Measurements from ENCODE around the gene OR2T27. TPM values are rescaled to one million over a fixed set of nuclear protein-coding genes. Genes with fewer than 3 reads are reported as not detected.

The OR2T27 gene
- total RNA-seq, 4 donors from 2014 or later = not detected

DNA sequence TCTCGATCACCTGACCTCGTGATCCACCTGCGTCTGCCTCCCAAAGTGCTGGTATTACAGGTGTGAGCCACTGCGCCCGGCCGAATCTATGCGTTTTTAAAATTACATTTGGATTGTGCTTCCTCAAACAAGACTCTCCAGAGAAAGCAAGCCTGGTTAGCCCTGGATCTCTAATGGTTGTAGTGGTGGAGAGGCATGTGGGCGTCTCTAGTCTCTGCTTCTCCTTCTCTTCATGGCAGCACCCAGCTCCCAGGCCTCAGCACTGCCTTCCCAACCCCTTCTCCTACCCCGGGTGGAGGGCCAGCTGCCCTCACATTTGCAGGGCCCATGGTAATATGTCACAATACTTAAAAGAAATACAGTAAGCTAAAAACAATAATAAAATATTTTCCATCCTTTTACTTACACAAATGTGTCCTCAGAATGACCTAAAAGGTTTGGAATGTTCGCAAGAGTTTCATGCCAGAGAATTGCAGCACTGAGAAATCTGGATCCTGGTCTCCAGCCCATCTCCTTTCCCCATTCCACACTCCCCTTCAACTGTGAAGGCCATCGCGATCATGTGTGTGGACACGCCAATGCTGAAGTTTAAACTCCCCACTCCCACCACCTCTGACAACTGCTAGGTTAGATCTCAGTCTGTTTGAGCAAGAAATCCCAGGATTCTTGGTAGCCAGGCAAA, 40.3 kb upstream of the OR2T27 start:
- H3K4me1 ChIP-seq = peaks cover 0 to 7% (median 2%) of the 10 kb centered on the region in 4 donors
- DNase-seq = no peak
- H3K27ac ChIP-seq = no peak overlapping the region
- no peak for TF ChIP-seq POLR2AphosphoS5 (IDR thresholded peaks at IDR 0.05)
- TF ChIP-seq, protein P1, sequence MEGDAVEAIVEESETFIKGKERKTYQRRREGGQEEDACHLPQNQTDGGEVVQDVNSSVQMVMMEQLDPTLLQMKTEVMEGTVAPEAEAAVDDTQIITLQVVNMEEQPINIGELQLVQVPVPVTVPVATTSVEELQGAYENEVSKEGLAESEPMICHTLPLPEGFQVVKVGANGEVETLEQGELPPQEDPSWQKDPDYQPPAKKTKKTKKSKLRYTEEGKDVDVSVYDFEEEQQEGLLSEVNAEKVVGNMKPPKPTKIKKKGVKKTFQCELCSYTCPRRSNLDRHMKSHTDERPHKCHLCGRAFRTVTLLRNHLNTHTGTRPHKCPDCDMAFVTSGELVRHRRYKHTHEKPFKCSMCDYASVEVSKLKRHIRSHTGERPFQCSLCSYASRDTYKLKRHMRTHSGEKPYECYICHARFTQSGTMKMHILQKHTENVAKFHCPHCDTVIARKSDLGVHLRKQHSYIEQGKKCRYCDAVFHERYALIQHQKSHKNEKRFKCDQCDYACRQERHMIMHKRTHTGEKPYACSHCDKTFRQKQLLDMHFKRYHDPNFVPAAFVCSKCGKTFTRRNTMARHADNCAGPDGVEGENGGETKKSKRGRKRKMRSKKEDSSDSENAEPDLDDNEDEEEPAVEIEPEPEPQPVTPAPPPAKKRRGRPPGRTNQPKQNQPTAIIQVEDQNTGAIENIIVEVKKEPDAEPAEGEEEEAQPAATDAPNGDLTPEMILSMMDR (IDR thresholded peaks at IDR 0.05) = no peak
- TF ChIP-seq EP300 (IDR thresholded peaks at IDR 0.05; ENCODE audit: low read depth) = no peak
- no peak for TF ChIP-seq POLR2A (IDR thresholded peaks at IDR 0.05)
- intact Hi-C loops (cut with DNase I; ENCODE audit: low total_unique reads) (no loop called here), in situ Hi-C loops (cut with MboI; ENCODE audit: low pct_ligation_motif_present in 1 of 4, low pct_unique_long_range_greater_than_20kb in 1 of 4, low sequenced_read_pairs in 3 of 4) (no loop called here)
- no peaks in the 10 kb centered on the region for H3K27me3 ChIP-seq
- WGBS, 2 donors (ENCODE audit: low coverage in 1 of 2) = 88 to 92% methylated on average over 10 to 13 of the region's 13 CpGs
- no peak overlapping the region for H3K4me3 ChIP-seq
- no peaks in the 10 kb centered on the region for H3K9me3 ChIP-seq
- H3K36me3 ChIP-seq = no peaks in the 10 kb centered on the region

DNA sequence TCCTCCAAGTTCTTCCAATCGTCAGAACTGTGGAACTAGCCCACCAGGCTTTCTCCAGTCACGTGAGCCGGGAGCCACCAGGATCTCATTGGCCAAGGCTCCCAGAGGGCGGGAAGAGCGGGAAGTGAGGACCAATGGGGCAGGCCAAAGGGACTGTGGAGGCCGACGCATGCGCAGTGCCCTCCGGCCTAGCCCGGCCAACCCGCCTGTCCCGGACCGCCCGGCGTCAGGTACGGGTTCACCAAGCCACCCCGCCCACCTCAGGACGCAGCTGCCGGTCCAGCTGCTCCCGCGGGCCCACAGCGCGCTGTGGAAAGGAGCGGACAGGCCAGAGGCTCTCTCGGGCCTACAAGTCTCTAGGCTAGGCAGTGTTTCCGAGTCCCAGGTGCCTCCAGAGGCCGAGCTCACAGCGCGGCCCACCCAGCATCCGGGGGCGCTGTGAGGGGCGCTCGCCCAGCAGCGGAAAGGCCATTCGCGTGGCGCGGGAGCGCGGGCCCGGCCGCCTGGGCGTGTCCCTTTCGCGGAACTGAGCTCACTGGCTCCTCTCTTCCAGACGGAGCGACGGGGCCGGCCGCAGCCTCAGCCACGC, 36.3 kb upstream of the OR2T27 start:
- peaks cover 0 to 3% (median 0%) of the 10 kb centered on the region in 4 donors for H3K4me1 ChIP-seq
- H3K27me3 ChIP-seq = no peaks in the 10 kb centered on the region
- TF ChIP-seq EP300 (IDR thresholded peaks at IDR 0.05; ENCODE audit: low read depth) (no peak), POLR2AphosphoS5 (IDR thresholded peaks at IDR 0.05) (no peak), POLR2A (IDR thresholded peaks at IDR 0.05) (no peak)
- TF ChIP-seq, protein P1 (IDR thresholded peaks at IDR 0.05) = no peak
- H3K36me3 ChIP-seq = no peaks in the 10 kb centered on the region
- H3K9me3 ChIP-seq = no peaks in the 10 kb centered on the region
- intact Hi-C loops (cut with DNase I; ENCODE audit: low total_unique reads) = no loop called here
- H3K4me3 ChIP-seq = no peak overlapping the region
- no peak for DNase-seq
- in situ Hi-C loops (cut with MboI; ENCODE audit: low pct_ligation_motif_present in 1 of 4, low pct_unique_long_range_greater_than_20kb in 1 of 4, low sequenced_read_pairs in 3 of 4) = no loop called here
- WGBS, 2 donors (ENCODE audit: low coverage in 1 of 2) = 92% methylated on average over 43 of the region's 51 CpGs; no CpG with 5 or more reads in 1 of the 2 donors
- H3K27ac ChIP-seq = no peak overlapping the region

DNA sequence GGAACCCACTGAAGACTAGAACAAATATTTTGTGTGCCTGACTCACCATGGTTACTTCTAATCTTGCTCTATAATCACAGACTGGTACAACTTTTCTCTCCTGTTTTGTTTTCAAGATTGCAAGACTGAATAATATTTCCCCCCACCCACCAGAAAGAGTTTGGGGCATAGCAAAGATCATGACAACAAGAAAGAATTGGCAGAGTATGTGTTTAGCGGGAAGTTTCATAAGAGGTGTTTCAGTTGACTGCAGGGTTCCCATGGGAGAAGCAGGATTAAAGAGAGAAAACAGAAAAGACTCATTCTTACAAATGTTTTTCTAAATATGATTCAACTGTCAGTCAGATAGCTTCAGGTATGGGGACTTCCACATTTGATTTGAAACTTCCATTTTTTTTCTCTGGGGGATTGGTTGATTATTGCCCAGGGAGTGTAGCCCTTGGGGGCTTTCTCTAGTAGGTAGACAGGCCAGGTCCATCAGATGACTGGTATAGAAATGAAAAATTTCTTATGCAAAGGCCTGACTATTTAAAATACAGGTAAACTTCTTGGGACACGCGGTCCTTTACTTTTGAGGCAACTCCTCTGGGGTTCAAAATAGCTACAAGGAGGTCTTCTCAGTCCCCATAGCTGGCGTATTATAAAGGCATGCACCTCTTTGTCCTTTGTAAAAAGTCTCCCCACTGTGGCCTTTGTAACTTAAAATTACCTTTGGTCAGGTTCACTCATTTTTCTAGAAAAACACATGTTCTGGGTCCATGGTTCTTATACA, 33.4 kb upstream of the OR2T27 start:
- intact Hi-C loops (cut with DNase I; ENCODE audit: low total_unique reads) (no loop called here), in situ Hi-C loops (cut with MboI; ENCODE audit: low pct_ligation_motif_present in 1 of 4, low pct_unique_long_range_greater_than_20kb in 1 of 4, low sequenced_read_pairs in 3 of 4) (loop anchor here in 2 of 4 donors (10.0 kb wide), 1 partner anchor 64 kb away; no protein-coding TSS in a partner anchor)
- 83 to 85% methylated on average over 4 of the region's 4 CpGs for WGBS, 2 donors (ENCODE audit: low coverage in 1 of 2)
- H3K36me3 ChIP-seq = no peaks in the 10 kb centered on the region
- TF ChIP-seq POLR2AphosphoS5 (IDR thresholded peaks at IDR 0.05) (no peak), POLR2A (IDR thresholded peaks at IDR 0.05) (no peak)
- H3K27ac ChIP-seq = no peak overlapping the region
- DNase-seq = no peak
- H3K4me1 ChIP-seq = no peaks in the 10 kb centered on the region
- H3K27me3 ChIP-seq = no peaks in the 10 kb centered on the region
- H3K4me3 ChIP-seq = no peak overlapping the region
- no peaks in the 10 kb centered on the region for H3K9me3 ChIP-seq

DNA sequence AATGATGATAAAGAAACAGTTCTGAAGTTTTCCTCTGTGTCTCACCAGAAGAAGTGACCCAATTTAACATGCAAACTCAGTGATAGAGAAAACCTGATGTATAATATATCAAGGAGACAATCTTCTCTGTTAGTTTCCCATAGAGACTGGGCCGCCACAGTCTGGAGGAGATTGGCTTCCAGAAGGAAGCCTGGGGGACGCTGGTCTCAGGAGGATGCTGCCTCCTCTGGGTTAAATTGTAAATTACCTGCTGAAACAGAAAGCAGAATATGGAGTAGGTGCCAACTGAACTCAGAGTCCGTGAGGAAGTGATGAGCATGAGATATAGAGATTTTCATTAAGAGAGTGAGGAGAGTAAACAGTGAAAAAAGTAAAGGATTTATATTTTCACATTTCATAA, 31.5 kb upstream of the OR2T27 start:
- Histone ChIP-seq H3K27ac (no peak overlapping the region), H3K4me1 (no peaks in the 10 kb centered on the region), H3K27me3 (no peaks in the 10 kb centered on the region), H3K9me3 (no peaks in the 10 kb centered on the region), H3K36me3 (no peaks in the 10 kb centered on the region), H3K4me3 (no peak overlapping the region)
- TF ChIP-seq EP300 (IDR thresholded peaks at IDR 0.05; ENCODE audit: low read depth) = no peak
- TF ChIP-seq POLR2A (IDR thresholded peaks at IDR 0.05) = no peak
- TF ChIP-seq POLR2AphosphoS5 (IDR thresholded peaks at IDR 0.05) = no peak
- TF ChIP-seq, protein P1 (IDR thresholded peaks at IDR 0.05) = peak in 3 of 5 experiments; percentile 38 to 45 (median 39)
- DNase-seq = peak; percentile 25
- in situ Hi-C loops (cut with MboI; ENCODE audit: low pct_ligation_motif_present in 1 of 4, low pct_unique_long_range_greater_than_20kb in 1 of 4, low sequenced_read_pairs in 3 of 4) = loop anchor here in 2 of 4 donors (10.0 kb wide), 1 partner anchor 62 kb away; no protein-coding TSS in a partner anchor
- intact Hi-C loops (cut with DNase I; ENCODE audit: low total_unique reads) = no loop called here
- 8 to 26% methylated on average over 2 to 3 of the region's 3 CpGs for WGBS, 2 donors (ENCODE audit: low coverage in 1 of 2)
